ENCODE data around the gene ZNF467.

The ZNF467 gene

GRCh38 chr7:149769915-149770314, 3.5 kb downstream of the ZNF467 start:
- FAIRE-seq, result no peak

- FAIRE-seq, result no peak
These were observed 4.5 kb downstream of the ZNF467 start for GRCh38 chr7:149768931-149769330.

DNA sequence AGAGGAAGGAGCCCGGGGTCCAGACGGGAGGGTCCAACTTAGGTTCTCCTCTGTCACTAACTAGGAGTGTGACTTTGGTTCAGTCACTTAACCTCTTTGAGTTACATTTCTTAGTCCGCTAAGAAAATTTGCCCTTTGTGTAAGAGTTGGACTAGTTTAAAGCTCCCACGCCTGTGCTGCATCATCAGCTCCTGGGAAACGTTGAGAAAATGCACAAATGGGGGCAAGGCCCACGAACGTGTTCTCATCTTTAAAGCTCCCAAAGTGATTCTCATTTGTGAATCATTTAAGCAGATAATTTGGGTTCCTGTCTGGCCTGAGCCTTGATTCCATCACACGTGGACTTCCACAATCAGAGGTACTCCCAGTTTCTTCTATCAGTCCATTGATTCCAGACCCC, 6.3 kb downstream of the ZNF467 start:
- FAIRE-seq, result no peak

DNA sequence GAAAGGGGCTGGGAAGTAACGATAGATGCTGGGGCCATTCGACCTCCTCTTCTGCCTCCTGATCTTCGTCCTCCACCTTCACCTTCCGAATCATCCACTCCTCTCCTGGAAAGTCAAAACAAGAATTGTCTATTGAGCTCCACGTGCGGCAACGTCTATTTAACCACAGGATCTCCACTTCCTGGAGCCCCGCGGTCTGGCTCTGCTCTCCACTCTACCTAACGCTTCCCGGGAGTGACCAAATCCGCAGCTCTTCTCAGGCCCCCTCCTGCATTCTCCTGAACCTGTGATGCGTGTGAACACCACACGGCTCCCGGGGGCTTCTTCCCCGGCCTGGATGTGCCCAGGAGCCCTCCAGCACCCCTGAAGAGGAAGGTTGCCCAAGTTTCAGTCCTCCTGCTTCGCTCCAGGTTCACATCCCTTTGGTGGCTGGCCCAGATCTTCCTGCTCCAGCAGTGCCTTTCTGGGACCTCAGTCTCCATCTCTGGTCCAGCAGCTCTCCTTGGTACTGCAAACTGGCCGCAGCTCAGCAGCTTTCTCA, 7.2 kb downstream of the ZNF467 start:
- FAIRE-seq, result no peak

DNA sequence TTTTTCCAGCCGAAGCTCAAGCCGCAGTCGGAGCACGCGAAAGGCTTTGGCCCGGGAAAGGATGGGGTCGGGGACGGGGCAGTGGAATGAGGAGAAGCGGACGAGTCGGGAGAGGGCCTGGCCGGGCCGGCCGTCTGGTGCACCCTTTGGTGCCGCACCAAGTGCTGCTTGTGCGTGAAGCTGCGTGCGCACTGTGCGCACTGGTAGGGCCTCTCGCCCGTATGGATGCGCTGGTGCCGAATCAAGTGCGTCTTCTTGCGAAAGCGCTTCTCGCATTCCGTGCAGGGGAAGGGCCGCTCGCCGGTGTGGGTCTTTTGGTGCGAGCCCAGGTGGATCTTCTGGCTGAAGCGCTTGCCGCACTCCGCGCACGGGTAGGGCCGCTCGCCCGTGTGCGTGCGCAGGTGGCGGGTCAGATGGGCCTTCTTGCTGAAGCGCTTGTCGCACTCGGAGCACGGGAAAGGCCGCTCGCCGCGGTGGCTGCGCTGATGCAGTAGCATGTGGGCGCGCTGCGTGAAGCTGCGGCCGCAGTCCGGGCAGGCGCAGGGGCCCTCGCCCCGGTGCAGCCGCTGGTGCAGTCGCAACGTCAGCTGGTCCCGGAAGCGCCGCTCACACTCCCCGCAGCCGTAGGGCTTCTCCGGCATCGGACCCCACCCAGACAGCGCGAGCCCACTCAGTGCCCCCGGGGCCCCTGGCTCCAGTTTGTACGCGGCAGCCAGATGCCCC, 7.8 kb downstream of the ZNF467 start:
- no peak for FAIRE-seq

DNA sequence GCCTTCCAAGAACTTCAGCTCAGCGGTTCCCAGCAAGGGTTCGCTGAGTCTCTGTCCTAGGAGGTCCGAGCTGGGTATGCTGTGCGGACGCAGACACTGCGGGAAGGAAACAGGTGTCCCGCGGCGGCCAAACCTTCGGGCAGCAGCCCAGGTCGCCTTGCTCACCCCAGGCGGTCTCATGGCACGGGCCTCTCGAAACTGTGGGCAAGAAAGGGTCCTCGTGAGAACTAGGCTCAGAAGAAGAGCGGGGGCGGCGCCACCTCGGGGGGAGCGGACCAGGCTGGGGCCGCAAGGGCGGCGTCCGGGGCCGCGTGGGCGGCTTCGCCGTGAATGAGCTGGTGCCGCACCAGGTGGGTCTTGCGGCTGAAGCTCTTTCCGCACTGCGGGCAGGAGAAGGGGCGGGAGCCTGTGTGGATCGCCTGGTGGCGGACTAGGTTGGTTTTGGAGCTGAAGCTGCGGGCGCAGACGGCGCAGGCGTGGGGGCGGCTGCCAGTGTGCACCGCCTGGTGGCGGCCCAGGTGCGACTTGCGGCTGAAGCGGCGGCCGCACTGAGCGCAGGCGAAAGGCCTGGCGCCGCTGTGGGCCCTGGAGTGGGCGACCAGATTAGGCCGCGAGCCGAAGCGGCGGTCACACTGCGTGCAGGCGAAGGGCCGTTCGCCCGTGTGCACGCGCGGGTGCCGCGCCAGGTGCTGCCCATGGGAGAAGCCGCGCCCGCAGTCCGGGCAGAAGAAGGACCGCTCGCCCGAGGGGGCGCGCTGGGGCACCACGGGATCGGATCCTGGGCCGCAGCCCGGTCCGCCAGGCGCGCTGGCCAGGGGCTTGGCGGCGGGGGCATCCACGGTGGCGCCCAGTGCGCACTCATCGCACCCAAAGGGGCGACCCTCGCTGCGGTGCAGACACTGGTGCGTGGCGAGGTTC, 8.6 kb downstream of the ZNF467 start:
- FAIRE-seq, result no peak

DNA sequence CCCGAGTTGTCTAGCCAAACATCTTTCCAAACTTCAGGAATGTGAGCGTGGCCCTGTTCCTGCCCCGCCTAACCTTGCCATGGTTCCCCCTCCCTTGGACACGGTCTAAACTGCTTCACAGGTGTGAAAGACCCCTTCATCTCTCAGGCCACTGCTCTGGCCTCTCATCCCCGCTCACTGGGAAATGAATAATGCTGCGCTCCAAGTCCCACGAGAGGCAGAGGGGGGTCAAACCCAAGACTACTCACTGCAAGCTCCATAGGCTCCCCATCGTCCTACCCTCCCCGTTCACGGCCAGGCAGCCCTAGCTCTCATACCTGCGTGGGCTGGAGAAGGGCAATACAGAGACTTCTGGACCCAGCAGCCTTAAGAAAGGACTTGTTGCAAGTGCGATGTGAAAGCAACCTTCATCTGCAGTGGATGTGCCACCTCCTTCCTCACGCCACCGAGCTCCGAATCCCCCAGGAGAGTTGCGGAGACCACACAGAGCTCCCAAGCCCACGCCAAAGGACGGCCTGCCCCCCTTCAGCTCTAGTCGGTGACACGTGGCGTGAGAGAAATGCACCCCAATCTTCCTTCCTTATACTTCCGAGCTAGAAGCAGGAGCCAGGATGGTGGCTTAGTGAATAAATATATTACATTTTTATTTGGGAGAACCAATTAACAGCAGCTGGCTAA, 9.7 kb downstream of the ZNF467 start:
- FAIRE-seq, result no peak

- no peak for FAIRE-seq
These were observed 10.8 kb downstream of the ZNF467 start for GRCh38 chr7:149762610-149763009.

DNA sequence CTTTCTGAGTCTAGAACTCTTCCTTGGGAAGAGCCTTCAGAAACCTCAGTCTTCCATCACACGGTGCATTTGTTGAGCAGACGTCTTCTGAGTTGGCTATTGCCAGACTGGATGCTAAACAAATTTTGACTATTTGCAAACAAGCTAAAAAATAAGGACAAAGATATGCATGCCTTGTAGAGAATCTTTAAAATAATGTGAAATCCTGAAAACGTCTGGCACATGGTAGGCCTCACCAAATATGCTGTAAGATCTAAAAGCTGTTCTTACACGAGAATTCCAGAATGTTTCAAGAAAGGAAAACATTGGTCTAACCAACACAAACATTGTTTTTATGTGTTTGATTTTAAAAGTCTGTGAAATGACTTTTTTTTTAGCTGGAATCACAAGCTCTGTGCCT, 11.3 kb downstream of the ZNF467 start:
- no peak for FAIRE-seq

DNA sequence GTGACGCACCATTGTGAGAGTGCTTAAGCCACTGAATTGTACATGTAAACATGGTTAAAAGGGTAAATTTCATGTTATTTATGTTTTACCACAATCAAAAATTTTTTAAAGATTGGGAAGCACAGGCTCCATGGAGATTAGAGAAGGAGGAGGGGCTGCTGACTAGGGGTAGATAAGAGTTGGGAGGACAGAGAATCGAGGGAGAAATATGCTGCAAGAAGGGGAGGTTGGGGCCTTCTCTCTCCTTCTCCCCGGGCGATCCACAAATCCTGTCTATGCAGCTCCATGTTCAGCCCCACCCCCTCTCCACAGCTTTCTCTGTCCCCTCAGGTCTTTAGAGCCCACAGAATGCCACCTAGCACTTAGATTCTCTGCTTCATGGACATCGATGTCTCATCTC, 12.1 kb downstream of the ZNF467 start:
- FAIRE-seq, result no peak

- FAIRE-seq, result no peak
These were observed 12.8 kb downstream of the ZNF467 start for GRCh38 chr7:149760538-149760937.

GRCh38 chr7:149759093-149759860, 14.1 kb downstream of the ZNF467 start:
- no peak for FAIRE-seq

- no peak for FAIRE-seq
These were observed 19.8 kb downstream of the ZNF467 start for GRCh38 chr7:149753375-149754233.

GRCh38 chr7:149752646-149753045, 20.7 kb downstream of the ZNF467 start:
- no peak for FAIRE-seq

DNA sequence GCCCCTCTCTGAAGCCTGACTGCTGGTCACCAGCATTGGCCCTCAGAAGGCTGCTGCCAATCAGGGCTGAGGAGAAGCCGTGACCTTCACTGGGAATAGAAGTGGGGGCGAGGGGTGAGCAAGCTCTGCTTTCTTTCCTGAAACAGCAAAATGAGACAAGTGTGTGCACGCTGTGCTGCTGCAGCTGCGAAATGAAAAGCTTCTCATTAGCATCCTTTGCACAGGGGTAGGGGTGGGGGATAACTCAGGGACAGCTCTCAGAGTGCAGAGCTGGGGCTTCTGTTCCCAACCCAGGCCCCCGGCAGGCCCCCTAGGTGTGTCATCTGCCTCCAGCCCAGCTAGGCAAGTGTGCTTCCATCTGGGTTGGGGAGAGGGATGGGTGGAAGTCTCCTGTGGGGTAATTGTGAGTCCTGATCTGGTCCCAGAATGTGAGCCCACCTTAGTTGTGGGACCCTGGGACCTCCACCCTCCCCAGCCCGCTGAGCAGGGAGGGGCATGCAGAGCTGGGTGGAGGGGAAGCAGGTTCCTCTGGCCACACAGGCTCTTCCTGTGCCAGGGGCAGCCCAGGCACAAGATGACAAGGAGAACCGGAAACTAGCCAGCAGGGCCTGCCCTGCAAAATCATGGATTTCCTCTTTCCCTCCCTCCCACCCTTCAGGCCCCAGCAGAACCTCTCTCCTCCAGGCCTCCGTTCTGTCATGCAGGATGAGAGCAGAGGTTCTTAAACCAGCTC, 22.2 kb downstream of the ZNF467 start:
- no peak for FAIRE-seq

DNA sequence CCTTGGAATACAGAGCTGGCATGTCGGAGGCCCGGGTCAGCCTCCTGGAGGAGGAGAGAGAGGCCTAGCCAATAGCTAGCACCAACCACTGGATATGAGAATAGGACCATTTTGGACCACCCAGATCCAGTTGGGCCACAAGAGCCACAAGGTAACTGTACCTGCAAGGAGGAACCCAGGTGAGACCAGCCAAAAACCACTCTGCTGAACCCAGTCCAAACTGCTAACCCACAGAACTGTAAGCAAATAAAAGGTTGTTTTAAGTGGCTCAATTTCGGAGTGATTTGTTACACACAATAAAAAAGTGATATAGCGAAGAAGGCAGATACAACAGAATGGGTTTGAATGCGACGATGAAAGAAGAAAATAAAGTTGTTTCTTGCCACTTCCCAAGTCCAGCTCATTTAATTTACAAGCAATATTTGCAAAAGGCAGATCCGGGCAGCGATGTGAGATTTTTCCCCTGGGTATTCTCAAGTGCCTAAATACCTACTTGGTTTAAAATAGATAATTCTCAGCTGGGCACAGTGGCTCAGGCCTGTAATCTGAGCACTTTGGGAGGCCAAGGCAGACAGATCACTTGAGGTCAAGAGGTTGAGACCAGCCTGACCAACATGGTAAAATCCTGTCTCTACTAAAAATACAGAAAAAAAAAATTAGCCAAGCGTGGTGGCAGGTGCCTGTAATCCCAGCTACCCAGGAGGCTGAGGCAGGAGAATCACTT, 23.1 kb downstream of the ZNF467 start:
- no peak for FAIRE-seq

GRCh38 chr7:149748076-149748874, 25.1 kb downstream of the ZNF467 start:
- FAIRE-seq, result no peak

DNA sequence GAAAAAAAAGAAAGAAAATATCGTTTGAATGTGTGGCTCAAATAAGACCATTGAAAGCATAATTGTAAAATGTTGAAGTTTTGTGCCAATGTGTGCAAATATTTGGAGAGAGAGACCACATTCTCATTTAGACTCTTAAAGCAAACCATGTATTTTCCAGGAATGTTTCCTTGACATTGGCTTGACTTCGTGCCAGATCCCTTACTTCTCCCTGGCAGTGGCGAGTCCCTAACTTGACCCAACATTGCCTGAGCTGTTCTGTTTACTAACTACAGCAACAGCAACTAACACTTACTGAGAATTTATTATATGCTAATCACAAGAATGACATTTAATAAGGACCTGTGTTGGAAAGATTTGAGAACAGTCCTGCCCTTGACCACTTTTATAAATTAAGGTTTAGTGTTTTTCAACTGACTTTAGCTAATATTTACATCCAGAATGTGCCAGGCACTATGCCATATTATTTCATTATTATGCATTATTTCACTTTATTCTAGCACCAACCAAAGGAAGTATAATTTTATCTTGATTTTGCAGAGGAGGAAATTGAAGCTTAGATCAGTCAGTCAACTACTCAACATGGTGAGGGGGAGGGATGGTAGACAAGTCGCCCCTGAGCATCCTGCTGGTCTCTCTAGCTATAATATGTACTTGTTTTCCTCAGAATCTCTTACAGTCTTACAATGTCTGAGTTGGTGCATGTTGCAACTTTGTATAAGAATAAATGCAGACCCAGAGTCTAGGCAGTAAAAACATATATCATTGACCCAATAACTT, 29.7 kb downstream of the ZNF467 start:
- FAIRE-seq, result no peak
